GM18870 (cell line): ENCODE measurements around the gene RHBDF1.
"Not testable (repeated sequence)": the region's sequence is repeated elsewhere in the genome, so short reads cannot be mapped to it uniquely, and the experiment has no call there.

Source experiments
- ATAC-seq: cut with Tn5 transposase; IDR thresholded peaks from one replicate; pipeline ENCODE4 v1.9.1; 2021; ENCODE audit warnings: moderate library complexity; ENCODE audit not compliant: unreplicated experiment

Gene RHBDF1

DNA sequence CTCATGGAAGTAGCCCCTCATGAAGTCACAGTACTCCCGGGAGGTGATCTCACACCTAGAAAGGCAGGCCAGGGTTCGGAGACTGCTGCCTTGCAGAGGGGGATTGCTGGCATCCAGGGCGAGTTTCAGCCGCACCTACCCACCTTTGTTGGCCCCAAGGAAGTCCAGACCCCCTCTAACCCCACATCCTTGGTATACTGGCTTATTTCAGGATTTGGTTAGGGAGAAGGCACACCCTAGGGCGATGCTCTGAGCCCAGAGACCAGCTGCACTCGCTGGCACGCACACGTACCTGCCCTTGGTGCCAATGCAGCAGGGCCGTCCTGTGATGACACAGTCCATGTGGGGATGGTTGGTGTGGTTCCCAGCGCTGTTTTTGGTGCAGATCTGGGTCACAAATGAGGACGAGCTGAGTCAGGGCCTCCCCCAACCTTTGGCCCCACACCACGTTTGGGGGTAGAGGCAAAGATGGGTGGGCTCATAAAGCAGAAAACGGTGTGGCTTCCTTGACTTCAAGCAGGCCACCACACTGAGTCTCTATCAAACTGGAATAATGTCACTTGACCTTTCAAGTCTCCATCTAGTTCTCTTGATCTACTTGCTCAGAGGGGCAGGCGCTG lies 12.9 kb downstream of the RHBDF1 start:
- no peak for ATAC-seq

DNA sequence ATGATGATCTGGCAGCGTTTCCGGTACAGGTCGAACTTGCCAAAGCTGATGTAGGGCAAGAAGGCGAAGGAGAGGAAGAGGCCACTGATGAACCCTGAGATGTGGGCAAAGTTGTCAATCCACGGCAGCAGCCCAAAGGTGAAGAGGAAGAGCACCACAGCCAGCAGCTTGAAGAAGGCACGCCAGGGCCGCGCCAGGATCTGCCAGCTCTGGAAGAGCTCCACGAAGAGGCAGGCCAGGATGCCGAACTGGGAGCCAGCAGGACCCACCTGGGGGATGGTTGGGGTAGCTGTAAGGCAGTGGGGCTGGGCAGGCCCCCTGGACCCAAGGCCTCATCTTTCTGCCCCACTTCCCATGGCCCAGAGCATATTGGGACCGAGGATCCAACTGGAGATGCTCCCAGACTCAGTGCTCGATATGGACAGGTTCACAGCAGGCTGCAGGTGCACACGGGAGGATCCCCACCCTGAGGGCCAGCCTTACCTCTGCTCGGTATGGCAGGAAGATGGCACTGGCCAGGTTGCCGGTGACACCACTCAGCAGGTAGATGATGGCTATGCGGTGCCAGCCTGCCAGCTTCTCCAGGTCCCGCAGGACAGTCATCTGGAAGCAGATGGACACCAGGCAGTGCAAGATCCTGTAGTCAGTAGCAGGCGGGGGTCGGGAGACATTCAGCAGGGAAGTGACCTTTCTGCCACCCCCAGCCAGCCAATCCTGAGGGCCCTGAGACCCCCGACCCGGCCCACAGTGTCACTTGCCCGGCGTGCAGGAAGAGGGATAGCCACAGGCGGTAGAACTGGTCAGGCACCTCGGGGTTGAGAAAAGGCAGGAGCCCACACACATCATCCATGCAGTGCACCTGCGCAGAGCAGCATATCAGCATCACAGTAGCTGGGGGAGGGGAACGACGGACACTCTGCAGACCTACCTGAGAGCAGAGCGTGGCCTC lies 13.7 kb downstream of the RHBDF1 start:
- ATAC-seq = no peak

DNA sequence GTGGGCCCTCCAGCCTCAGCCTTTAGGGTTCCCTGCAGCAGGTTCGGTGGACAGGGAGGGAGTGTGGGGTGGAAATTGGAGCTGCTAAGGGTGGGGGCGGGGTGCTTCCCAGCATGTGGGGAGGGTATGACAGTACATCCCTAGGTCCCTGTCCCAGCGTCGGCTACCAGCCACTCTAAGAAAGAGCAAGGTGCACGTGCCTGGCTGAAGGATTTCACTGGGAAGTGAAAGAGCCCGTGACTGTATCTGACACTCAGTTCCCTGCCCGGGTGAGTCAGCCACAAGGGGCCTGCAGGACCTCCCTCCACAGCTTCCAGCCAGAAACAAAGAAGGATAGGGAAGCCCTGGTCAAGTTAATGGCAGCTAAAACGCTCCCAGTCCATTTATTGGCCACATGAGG lies 14.7 kb downstream of the RHBDF1 start:
- ATAC-seq = no peak

DNA sequence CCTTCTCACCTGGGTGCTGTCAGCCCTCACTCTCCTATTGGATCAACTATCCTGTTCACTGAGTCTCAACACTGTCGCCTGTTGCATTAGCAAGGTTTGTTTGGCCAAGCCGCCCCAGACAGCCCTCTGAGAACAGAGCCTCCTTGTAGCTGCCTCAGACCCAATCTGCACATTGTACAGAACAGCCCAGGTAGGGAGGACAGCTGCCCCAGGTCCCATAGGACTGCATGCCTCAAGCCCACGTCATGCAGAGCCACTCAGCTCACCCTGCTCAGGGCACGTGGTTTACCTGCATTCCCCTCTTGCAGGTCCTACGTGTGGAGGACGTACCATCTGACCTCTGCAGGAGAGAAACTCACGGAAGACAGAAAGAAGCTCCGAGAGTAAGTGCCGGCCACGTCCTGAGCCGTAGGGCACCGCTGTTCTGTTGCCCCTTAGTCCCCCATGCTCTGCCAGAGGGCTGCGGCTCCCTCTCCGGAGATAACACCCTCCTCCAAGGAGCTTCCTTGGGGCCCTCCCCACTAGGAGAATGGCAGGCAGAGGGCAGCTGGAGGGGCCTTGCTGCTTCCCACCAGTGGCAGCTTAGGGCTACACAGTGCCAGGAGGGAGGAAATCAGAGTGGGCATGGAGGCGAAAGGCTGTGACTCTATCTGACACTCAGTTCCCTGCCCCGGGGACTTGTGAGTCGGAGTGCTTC lies 16.1 kb downstream of the RHBDF1 start:
- ATAC-seq = no peak

DNA sequence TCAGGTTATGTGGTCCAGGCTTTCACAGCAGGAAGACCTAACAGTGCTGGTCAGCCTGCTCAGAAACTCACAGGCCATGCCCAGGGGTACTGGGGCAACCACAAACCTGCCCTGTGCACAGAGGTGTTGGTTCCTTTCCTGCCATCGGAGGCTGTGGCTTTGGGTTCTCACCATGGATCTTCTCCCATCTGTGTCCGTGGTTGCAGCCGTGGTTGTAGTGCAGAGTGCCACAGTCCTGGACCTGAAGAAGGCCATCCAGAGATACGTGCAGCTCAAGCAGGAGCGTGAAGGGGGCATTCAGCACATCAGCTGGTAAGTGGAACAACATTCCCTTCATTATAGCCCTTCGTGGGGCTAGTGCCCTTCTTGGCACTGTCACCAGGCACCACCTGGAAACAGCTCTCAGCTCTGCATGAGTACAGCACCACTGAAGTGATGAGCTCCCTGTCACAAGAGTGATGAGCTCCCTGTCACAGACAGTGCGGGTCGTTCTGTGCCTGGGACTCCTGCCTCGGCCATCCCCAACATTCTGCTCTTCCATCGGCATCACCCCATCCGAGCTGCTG lies 16.8 kb downstream of the RHBDF1 start:
- ATAC-seq = no peak

DNA sequence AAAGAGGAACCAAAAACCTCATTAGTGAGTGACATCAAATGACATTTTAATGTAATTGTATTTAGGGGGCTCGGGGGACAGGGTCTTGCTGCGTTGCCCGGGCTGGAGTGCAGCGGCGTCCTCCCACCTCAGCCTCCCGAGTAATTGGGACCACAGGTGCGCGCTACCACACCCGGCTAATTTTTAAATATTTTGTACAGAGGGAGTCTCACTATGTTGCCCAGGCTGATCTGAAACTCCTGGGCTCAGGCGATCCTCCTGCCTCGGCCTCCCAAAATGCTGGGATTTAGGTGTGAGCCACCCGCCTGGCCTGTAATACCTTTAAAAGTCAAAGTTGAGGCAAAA lies 18.2 kb downstream of the RHBDF1 start:
- no peak for ATAC-seq

DNA sequence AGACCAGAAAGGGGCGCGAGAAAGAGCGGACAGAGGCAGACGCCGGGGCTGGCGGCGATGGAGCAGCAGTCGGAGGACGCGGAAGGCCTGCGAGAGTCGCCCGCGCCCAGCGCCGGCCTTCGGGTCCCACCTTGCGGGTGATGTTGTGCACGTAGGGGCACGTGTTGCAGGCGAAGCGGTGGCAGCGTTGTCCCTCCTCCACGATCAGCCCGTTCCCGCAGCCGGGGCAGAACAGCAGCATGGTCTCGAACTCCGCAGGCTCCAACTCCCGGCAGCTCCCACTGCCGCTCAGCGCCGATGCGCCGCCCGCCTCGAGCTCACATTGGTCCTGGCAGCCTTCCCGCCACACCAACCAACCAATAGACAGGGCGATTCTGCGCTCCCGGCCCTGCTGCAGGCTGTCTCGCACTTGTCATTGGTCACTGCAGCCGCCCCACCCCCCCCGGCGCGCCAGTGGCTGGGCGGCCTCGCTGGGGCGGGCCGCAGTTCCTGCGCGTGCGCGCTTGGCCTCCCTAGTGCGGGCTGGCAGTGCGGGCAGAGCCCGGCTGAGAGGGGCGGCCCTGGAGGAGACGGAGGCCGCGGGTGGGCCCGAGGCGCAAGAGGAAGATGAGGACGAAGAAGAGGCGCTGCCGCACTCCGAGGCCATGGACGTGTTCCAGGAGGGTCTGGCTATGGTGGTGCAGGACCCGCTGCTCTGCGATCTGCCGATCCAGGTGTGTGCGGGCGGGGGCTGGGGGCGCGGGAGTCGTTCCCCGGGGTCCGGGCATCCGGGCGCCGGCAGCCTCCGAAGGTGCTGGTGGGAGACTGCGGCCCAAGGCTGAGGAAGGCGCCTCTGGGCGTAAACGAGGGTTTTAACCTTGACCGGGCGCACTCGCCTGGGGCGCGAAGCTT lies 18.8 kb downstream of the RHBDF1 start, which contains the start of the genes POLR3K and SNRNP25:
Gene POLR3K, minus strand, starts transcription at position 263 of the 891 bp plus-strand sequence. Its CDS starts 22 bp downstream, at position 241.
Gene SNRNP25, plus strand, starts transcription at position 483 of the 891 bp plus-strand sequence. Its CDS starts 189 bp downstream, at position 672.
- peak; percentile 91 for ATAC-seq

DNA sequence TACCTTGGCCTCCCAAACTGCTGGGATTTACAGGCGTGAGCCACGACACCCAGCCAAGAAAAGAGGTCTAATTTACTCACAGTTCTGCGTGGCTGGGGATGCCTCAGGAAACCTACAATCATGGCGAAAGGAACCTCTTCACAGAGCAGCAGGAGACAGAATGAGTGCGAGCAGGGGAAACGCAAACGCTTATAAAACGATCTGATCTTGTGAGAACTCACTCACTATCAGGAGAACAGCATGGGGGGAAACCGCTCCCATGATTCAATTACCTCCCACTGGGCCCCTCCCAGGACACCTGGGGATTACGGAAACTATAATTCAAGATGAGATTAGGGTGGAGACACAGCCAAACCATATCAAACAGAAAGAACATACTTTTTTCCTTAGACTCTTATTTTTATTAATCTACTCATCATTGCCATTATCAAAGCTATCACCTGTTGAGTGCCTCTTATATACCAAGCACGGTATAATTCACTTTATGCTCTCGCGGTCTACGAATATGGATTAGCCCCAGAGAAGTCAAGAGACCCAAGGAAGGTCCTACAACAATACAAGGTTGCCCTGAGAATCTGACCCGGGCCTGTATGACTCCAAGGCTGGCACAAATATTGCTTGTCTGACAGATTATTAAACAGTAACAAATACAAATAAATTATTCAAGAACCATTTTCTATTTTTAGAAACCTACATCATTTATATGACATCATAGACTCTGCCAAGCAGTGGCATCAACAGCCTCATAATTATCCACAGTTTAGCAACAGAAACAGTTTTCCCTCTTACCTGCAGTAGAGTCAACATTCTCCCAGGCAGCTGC lies 21.5 kb downstream of the RHBDF1 start:
- no peak for ATAC-seq

DNA sequence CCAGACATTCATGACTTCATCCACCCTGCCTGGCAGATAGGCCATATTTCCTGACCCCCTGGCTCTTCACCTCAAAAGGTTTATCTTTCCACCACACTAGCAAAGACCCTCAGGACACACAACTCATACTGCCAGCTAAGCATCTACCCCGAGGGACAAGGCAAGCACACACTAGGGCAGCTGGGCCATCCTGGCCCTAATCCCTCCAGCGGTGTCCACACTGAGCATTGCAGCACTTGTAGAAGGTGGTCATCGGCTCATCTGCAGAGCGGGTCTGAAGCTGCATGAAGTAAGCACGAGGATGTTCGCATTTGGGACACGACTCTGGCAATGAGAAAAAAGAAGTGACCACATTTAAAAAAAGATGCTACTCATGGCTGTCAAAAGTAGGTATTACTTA lies 25.2 kb downstream of the RHBDF1 start:
- no peak for ATAC-seq

DNA sequence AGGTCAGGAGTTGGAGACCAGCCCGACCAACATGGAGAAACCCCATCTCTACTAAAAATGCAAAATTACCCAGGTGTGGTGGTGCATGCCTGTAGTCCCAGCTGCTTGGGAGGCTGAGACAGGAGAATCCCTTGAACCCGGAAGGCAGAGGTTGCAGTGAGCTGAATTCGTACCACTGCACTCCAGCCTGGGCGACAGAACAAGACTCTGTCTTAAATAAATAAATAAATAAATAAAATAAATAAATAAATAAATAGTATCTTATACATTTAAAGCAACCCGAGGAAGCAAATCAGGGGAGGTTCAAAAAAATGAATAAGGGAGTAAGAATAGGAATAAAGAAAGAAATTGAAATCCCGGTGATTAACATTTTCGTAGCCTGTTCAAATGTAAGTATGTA lies 25.9 kb downstream of the RHBDF1 start:
- ATAC-seq = not testable (repeated sequence)

DNA sequence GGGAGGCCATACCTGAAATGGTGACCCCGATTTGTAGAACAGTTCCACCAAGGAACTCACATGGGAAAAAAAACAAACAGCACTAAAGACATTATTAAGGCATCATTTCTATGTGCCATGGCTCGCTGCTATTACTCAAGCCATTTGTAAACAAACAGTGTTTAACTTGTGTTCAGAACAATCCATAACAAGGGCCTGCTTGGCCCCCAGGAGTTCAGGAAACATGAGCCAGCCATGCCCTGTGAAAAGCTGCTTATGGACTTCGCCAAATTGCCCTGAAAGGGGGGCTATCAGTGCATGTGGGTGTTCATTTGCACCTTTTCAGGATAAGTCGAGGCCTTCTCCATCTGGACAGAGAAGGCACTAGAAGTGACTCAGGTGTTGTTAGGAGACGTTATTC lies 27.0 kb downstream of the RHBDF1 start:
- no peak for ATAC-seq

DNA sequence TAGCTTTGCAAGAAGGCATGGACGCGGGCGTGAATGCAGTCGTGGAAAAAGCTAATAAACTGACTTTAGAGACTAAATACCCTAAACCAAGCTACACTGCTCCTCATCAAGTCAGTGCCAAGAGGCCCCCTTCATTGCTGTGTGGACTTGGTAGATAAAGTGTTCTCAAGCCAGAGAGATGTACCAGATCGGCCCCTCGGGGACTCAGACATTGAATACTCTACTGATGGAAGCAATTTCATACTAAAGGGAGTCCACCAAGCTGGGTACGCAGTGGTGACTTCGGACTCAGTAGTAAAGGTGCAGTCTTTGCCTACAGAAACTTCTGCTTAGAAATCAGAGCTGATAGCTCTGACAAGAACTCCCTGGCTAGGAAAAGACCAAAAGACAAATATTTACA lies 27.8 kb downstream of the RHBDF1 start:
- ATAC-seq = no peak

DNA sequence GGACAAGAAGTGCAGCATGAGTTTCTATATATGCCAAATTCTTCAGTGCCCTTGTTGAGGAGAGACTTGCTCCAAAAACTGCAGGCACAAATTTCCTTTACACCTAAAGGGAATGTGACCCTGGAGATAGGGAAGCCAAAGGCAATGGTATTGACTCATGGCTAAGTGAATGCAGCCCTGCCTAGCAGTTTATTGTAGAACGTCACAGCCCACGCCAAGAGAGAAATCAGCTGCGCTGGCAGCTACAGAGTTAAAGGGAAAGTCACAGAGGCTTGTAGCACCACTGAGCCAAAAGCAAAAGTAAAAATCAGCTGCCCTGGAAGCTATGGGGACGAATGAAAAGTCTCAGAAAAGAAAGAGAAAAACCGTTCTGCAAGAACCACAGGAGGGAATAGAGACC lies 29.1 kb downstream of the RHBDF1 start:
- ATAC-seq = no peak

DNA sequence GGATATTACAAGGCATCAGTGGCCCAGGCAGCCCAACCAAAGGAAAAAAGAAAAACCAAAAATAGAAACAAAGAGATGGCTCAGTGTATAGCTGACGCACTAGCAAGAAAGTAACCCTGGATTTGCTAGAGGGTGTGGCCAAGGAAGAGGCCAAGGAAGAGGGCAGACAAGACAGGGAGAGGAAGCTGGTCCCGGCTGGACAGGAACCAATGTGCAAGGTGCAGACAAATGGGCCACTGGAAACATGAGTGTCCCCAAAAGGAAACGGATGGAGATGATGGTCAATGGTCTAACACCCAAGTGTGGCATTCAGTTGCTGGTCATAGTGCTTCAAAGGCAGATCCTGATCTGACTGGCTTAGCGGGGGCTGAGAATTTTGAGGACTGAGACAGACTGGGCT lies 29.7 kb downstream of the RHBDF1 start:
- no peak for ATAC-seq

DNA sequence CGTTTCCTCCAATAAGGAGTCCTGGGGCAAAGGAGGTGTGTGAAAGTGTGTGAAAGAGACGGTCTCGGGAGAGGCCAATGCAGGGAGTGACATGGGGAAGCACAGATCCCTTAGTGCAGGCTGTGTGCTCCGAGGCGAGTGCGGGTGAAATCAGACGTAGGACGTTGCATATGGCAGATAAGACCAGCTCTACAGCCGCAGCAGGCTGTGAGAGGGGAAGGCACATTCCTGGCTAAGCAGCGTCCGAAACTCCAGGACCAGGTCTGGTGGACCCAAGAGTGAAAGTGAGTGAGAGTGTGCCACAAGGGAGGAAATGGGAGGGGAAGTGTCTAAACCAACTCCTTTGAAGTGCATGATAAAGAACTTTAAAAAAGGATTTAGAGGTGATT lies 30.4 kb downstream of the RHBDF1 start:
- no peak for ATAC-seq

DNA sequence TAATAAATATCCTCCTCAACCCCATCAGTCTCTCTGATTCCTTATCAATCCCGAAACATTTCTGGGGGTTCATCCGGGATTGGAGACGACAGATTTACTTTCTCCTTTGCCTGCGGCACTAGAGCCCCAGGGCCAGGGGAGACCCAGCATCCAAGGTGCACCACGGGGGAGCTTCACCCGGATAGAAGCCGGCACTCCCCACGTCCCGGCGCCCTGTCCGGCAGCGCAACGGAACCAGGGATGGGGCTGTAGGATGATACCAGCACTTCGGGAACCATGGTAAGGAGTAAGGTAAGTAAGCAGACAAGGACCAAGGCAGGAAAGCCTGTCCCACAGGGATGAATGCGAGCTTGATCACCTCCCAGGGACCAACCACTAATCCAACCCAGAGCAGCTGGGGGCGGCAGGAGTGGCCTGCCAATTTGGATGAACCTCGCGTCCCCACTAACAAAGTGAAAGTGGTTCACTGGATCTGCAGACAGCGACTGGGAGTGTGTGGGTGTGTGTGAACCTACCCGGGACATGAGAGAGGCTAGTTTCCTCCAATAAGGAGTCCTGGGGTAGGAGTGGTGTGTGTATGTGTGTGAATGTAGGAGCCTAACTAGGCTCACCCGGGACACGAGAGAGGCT lies 30.9 kb downstream of the RHBDF1 start:
- ATAC-seq = no peak

DNA sequence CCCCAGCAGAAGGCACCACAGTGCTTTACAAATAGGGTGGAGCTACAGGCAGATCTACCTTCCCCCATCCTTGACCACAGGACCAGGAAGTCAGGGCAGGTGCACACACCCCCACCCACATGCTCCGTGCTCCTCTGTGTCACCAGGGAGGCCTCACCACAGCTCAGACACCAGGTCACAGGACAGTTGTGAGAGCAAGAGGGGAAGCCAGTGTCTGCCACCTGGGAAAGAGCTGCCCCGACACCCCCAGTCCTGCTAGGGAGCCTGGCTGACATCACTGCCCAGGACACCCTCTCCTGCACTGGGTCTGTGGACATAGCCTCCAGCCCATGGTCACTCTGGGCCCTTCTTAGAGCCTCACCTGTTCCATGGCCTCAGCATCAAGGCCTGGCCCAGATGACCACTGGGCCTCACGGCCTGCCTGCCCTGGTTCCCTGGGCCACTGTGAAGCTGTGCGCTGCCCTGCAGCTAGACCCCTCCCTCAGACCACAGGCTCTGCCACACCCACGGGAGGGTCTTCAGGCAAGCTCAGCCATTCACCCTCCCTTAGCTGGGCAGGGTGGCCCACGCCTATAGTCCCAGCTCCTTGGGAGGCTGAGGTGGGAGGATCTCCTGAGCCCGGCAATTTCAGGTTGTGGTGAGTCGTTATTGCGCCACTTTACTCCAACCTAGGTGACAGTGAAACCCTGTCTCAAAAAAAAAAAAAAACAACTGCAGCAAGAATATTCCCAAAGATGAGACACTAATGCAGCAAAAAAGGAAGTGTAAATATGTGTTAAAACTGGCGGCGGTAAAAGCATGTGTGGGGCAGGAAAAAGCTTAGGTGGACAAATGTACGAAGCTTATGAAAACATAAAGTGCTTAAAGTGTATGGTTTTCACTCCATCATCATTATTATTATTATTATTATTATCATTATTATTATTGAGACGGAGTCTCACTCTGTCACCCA lies 33.2 kb downstream of the RHBDF1 start:
- ATAC-seq = no peak

DNA sequence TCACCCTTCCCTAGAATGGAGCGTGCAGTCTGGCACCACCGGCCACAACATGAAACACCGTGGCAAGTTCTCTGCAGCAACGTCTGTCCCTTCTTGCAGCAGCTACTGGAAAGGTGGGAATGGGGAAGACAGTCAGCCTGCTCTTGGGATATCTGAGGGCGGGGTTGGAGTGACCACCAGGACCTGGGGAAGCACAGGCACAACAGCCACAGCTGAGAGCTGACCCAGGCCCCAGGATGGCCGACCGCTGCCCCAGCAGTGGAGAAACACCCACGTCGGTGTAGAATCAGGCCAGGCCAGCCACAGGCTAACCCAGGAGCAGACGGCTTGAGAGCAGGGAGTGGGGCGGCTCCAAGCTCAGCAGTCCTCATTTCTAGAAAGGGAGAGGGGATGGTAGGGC lies 34.2 kb downstream of the RHBDF1 start:
- not testable (repeated sequence) for ATAC-seq
